ENCODE results near the gene NEDD4L. TPM values are rescaled to one million over a fixed set of nuclear protein-coding genes. Genes with fewer than 3 reads are reported as not detected.

The NEDD4L gene
- total and polyA plus RNA-seq, 7 donors, result 52.0 to 104 (median 57.4) TPM

- H3K4me3 ChIP-seq, result no peak overlapping the region
- no peak for DNase-seq
- no peak overlapping the region for H3K27ac ChIP-seq
- no peaks in the 10 kb centered on the region for H3K27me3 ChIP-seq
- H3K36me3 ChIP-seq, result no peaks in the 10 kb centered on the region
- intact Hi-C loops (cut with DNase I), result loop anchor here (5.0 kb wide), 1 partner anchor 33 kb away; no protein-coding TSS in a partner anchor
- H3K9me3 ChIP-seq, result no peaks in the 10 kb centered on the region
- TF ChIP-seq POLR2AphosphoS5 (IDR thresholded peaks at IDR 0.05) (no peak), POLR2A (IDR thresholded peaks at IDR 0.05) (no peak), EP300 (IDR thresholded peaks at IDR 0.05) (no peak), CTCF (IDR thresholded peaks at IDR 0.05) (no peak)
- 92 to 94% methylated on average over 4 of the region's 4 CpGs for WGBS, 2 donors
- H3K4me1 ChIP-seq, result peaks cover 0 to 44% (median 30%) of the 10 kb centered on the region in 4 donors
Measured at GRCh38 chr18:58144106-58144505, 100.1 kb downstream of the NEDD4L start.

DNA sequence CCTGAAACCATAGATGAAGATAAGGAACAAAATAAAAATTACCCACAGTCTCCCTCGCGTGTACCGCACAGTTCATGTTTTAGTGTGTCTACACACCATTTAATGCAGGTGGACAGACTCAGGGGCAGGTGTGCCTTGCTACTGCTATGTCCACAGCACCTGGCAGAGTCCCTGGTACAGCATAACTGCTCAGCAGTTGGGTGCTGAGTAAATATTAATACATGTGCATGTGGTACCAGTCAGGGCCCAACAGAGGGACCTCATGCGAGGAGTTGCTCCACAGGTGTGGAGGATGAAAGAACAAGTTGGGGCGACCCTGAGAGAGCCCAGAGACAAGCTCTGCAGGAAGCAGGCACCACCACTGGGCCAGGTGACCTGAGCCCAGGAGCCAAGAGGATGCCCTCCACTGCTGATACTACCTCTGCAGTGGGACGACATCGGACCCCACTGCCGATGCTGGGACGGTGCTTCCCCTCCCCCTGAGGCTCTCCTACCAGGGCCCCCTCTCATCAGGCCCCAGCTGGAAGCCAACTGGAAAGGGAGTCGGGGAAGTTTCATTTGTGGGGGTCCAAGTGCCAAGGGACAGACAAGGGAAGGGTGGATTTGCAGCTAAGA, 100.8 kb downstream of the NEDD4L start:
- H3K4me1 ChIP-seq, result peaks cover 0 to 45% (median 33%) of the 10 kb centered on the region in 4 donors
- no peaks in the 10 kb centered on the region for H3K36me3 ChIP-seq
- no peaks in the 10 kb centered on the region for H3K9me3 ChIP-seq
- 71 to 90% methylated on average over 10 of the region's 10 CpGs for WGBS, 2 donors
- intact Hi-C loops (cut with DNase I), result loop anchor here (5.0 kb wide), 1 partner anchor 33 kb away; no protein-coding TSS in a partner anchor
- no peak for TF ChIP-seq EP300 (IDR thresholded peaks at IDR 0.05)
- no peak for TF ChIP-seq POLR2A (IDR thresholded peaks at IDR 0.05)
- no peak for TF ChIP-seq CTCF (IDR thresholded peaks at IDR 0.05)
- no peak for TF ChIP-seq POLR2AphosphoS5 (IDR thresholded peaks at IDR 0.05)
- H3K27me3 ChIP-seq, result no peaks in the 10 kb centered on the region
- no peak overlapping the region for H3K4me3 ChIP-seq
- DNase-seq, result no peak
- H3K27ac ChIP-seq, result no peak overlapping the region

- peak overlapping the region in 2 of 4 donors; percentile 58 to 79 for H3K27ac ChIP-seq
- no peaks in the 10 kb centered on the region for H3K36me3 ChIP-seq
- DNase-seq, result no peak
- 93% methylated on average over 8 of the region's 8 CpGs for WGBS, 2 donors
- H3K9me3 ChIP-seq, result no peaks in the 10 kb centered on the region
- H3K27me3 ChIP-seq, result no peaks in the 10 kb centered on the region
- intact Hi-C loops (cut with DNase I), result no loop called here
- TF ChIP-seq POLR2AphosphoS5 (IDR thresholded peaks at IDR 0.05), result no peak
- TF ChIP-seq POLR2A (IDR thresholded peaks at IDR 0.05), result no peak
- no peak for TF ChIP-seq EP300 (IDR thresholded peaks at IDR 0.05)
- TF ChIP-seq CTCF (IDR thresholded peaks at IDR 0.05), result no peak
- no peak overlapping the region for H3K4me3 ChIP-seq
- H3K4me1 ChIP-seq, result peaks cover 0 to 45% (median 33%) of the 10 kb centered on the region in 4 donors
Measured at GRCh38 chr18:58146099-58146498, 102.1 kb downstream of the NEDD4L start.

DNA sequence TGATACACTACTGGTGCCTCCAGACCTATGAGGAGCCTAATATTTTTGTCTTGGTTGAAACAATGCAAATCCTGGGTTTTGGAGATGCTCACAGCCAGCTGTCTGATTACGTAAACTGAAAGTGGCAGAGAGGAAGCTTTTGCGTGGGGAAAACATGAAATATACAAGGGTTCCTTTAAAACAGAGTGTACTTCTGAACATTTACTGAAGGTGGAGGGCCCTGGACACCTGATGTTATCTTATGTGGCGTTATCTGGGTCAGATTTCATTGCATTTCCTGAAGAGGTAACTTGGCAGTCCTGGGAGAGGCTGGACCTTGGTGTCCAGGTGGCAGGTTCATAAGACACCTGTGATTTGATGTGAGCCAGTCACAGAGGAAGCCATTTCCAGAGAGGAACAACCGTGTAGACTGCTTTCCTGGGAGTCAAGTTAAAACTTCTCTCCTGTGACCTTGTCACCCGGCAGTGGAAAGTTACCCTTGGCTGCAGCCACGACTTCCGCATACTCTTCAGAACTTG, 105.0 kb downstream of the NEDD4L start:
- H3K27me3 ChIP-seq, result no peaks in the 10 kb centered on the region
- no peak for DNase-seq
- intact Hi-C loops (cut with DNase I), result no loop called here
- no peaks in the 10 kb centered on the region for H3K9me3 ChIP-seq
- TF ChIP-seq POLR2AphosphoS5 (IDR thresholded peaks at IDR 0.05) (no peak), EP300 (IDR thresholded peaks at IDR 0.05) (no peak), CTCF (IDR thresholded peaks at IDR 0.05) (no peak), POLR2A (IDR thresholded peaks at IDR 0.05) (peak in 1 of 2 donors; percentile 41)
- 45 to 70% methylated on average over 7 of the region's 7 CpGs for WGBS, 2 donors
- H3K36me3 ChIP-seq, result no peaks in the 10 kb centered on the region
- H3K4me1 ChIP-seq, result peaks cover 0 to 28% (median 27%) of the 10 kb centered on the region in 4 donors
- H3K27ac ChIP-seq, result peak overlapping the region in 2 of 4 donors; percentile 58 to 79
- H3K4me3 ChIP-seq, result no peak overlapping the region

Measured in sigmoid colon (tissue), 7 donors.